Mucosa of stomach (tissue), 1 donor: ENCODE measurements around the gene UGT1A7.
"Not testable (repeated sequence)": the region's sequence is repeated elsewhere in the genome, so short reads cannot be mapped to it uniquely, and the experiment has no call there.

Experiments used
- H3K27me3 ChIP-seq: one replicate; pipeline ENCODE4 v1.7.0; 2013; ENCODE audit warnings: mild to moderate bottlenecking, low read length; ENCODE audit not compliant: control insufficient read depth, insufficient read depth
- H3K36me3 ChIP-seq: one replicate; pipeline ENCODE4 v1.7.0; 2013; ENCODE audit warnings: low read length; ENCODE audit not compliant: control insufficient read depth, insufficient read depth
- H3K4me1 ChIP-seq: one replicate; pipeline ENCODE4 v1.7.0; 2013; ENCODE audit warnings: mild to moderate bottlenecking, low read length; ENCODE audit not compliant: control insufficient read depth, insufficient read depth
- H3K4me3 ChIP-seq: one replicate; pipeline ENCODE4 v1.7.0; 2013; ENCODE audit warnings: low read length
- H3K9ac ChIP-seq: one replicate; pipeline ENCODE4 v1.7.0; 2013; ENCODE audit warnings: mild to moderate bottlenecking, low read length, moderate library complexity
- H3K9me3 ChIP-seq: one replicate; pipeline ENCODE4 v1.7.0; 2013; ENCODE audit warnings: mild to moderate bottlenecking, low read length, moderate library complexity; ENCODE audit not compliant: control insufficient read depth
- donor health status: Pancreatic carcinoma.

UGT1A7 gene

GRCh38 chr2:233740870-233741269 lies 59.2 kb downstream of the UGT1A7 start:
- H3K9ac ChIP-seq, result no peak overlapping the region
- H3K4me3 ChIP-seq, result no peak overlapping the region
- H3K9me3 ChIP-seq, result no peaks in the 10 kb centered on the region
- H3K4me1 ChIP-seq, result peaks cover 7% of the 10 kb centered on the region
- H3K36me3 ChIP-seq, result no peaks in the 10 kb centered on the region
- H3K27me3 ChIP-seq, result no peaks in the 10 kb centered on the region

DNA sequence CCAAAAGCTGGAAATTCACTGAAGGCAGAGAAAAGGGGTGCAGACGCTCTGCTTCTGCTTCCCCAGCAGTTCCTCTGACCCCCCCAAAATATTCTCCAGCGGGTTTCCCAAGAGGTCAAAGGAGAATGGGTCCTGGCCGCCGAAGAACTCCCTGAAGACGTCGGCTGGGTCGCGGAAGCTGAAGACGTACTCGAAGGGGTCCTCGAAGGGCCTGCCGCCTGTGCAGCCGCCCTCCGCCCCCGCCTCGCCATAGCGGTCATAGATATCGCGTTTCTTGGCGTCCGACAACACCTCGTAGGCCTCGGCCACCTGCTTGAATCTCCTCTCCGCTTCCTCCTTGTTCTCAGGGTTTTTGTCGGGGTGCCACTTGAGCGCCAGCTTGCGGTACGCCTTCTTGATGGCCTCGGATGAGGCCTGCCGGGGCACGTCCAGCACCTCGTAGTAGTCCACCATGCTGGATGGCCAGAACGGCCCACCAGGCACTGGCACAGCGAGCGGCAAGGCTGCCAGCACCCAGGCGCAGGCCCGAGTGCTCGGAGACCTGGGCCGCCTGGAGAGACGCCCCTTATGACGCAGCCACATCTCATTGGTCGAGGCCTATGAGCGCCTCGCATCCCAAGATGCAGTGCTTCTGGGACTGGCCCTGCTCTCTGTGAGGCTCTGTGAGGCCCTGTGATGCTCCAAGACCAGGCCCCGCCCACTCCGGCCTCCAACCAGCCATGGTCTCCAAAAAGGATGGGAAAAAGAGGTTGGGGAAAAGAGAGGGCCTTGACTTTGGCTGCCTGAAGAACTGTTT lies 62.0 kb downstream of the UGT1A7 start:
- no peaks in the 10 kb centered on the region for H3K27me3 ChIP-seq
- no peak overlapping the region for H3K9ac ChIP-seq
- no peaks in the 10 kb centered on the region for H3K36me3 ChIP-seq
- H3K4me1 ChIP-seq, result peaks cover 7% of the 10 kb centered on the region
- no peak overlapping the region for H3K4me3 ChIP-seq
- H3K9me3 ChIP-seq, result no peaks in the 10 kb centered on the region

DNA sequence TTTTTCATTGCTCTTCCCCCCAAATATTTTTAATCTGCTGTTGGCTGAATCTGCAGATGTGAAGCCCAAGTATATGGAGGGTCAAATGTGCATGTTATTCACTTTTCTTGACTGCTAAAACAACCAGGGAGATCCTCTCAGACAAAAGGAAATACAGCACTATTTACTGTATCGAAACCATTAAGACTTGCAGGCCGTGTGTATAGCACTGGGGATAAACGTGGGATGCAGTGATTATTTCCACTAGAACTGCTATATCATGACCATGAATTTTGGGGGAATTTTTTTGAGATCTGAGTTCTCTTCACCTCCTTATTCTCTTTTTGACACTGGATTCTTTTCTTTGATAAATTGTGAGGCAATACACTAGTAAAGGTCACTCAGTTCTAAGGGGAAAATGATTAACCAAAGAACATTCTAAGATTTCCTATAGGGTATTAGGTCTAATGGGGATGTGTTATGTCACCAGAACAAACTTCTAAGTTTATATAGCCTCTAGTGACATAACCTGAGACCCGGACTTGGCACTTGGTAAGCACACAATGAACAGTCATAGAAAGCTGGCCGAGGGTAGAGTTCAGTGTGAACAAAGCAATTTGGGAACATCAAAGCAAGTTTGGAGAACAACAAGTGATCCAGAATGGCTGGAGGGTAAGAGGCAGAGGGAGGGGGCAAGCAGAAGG lies 63.5 kb downstream of the UGT1A7 start:
- H3K4me1 ChIP-seq, result no peaks in the 10 kb centered on the region
- no peak overlapping the region for H3K9ac ChIP-seq
- no peak overlapping the region for H3K4me3 ChIP-seq
- no peaks in the 10 kb centered on the region for H3K9me3 ChIP-seq
- H3K36me3 ChIP-seq, result no peaks in the 10 kb centered on the region
- H3K27me3 ChIP-seq, result no peaks in the 10 kb centered on the region

DNA sequence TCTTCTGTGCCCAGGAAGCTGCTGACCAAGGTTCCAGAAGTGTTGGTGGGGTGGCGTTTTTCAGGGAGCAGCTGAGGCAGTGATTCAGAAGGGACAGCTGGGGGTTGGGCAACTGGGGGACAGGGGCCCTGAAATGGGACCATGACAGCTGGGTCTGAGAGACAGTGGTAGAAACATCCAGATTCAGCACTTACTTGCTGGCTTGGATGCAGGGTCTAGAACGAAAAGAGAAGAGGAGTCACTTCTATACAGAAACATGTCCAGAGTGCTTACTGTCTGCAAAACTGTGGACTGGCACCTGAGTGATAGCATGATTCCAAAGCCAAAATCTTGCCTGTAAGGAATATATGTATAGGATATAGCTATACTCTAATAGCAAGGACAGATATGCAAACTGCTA lies 64.1 kb downstream of the UGT1A7 start:
- not testable (repeated sequence) for H3K9me3 ChIP-seq, H3K36me3 ChIP-seq, H3K4me1 ChIP-seq, H3K4me3 ChIP-seq, H3K27me3 ChIP-seq, H3K9ac ChIP-seq

- no peaks in the 10 kb centered on the region for H3K27me3 ChIP-seq
- no peaks in the 10 kb centered on the region for H3K4me1 ChIP-seq
- no peaks in the 10 kb centered on the region for H3K36me3 ChIP-seq
- no peak overlapping the region for H3K4me3 ChIP-seq
- no peak overlapping the region for H3K9ac ChIP-seq
- peaks cover 6% of the 10 kb centered on the region for H3K9me3 ChIP-seq
These were observed 65.0 kb downstream of the UGT1A7 start for GRCh38 chr2:233746475-233747282.

- no peak overlapping the region for H3K9ac ChIP-seq
- no peak overlapping the region for H3K4me3 ChIP-seq
- no peaks in the 10 kb centered on the region for H3K4me1 ChIP-seq
- H3K27me3 ChIP-seq, result no peaks in the 10 kb centered on the region
- no peaks in the 10 kb centered on the region for H3K36me3 ChIP-seq
- H3K9me3 ChIP-seq, result peaks cover 6% of the 10 kb centered on the region
These were observed 65.5 kb downstream of the UGT1A7 start for GRCh38 chr2:233747283-233747544.

DNA sequence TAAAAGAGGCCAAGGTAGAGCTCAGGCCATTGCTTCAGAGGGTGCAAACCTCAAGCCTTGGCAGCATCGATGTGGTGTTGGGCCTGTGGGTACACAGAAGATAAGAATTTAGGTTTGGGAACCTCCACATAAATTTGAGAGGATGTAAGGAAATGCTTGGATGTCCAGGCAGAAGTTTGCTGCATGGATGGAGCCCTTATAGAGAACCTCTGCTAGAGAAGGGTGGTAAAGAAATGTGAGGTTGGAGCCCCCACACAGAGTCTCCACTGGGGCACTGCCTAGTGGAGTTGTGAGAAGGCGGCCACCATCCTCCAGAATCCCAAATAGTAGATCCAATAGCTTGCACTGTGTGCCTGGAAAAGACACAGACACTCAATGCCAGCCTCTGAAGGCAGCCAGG lies 69.0 kb downstream of the UGT1A7 start:
- H3K36me3 ChIP-seq, H3K27me3 ChIP-seq, H3K4me3 ChIP-seq, H3K4me1 ChIP-seq, H3K9me3 ChIP-seq, H3K9ac ChIP-seq: not testable (repeated sequence)

GRCh38 chr2:233751212-233752009 lies 69.7 kb downstream of the UGT1A7 start:
- H3K27me3 ChIP-seq, H3K9ac ChIP-seq, H3K4me1 ChIP-seq, H3K36me3 ChIP-seq, H3K9me3 ChIP-seq, H3K4me3 ChIP-seq: not testable (repeated sequence)

DNA sequence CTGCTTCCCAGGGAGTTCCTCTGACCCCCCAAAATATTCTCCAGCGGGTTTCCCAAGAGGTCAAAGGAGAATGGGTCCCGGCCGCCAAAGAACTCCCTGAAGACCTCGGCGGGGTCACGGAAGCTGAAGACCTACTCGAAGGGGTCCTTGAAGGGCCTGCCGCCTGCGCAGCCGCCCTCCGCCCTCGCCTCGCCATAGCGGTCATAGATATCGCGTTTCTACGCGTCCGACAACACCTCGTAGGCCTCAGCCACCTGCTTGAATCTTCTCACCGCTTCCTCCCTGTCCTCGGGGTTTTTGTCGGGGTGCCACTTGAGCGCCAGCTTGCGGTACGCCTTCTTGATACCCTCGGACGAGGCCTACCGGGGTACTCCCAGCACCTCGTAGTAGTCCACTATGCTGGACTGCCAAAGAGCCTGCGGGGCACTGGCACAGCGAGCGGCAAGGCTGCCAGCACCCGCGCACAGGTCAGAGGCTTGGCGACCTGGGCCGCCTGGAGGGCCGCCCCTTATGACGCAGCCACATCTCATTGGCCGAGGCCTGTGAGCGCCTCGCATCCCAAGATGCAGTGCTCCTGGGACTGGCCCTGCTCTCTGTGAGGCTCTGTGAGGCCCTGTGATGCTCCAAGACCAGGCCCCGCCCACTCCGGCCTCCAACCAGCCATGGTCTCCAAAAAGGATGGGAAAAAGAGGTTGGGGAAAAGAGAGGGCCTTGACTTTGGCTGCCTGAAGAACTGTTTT lies 73.3 kb downstream of the UGT1A7 start:
- Histone ChIP-seq H3K4me3 (no peak overlapping the region), H3K27me3 (no peaks in the 10 kb centered on the region), H3K9ac (no peak overlapping the region), H3K36me3 (no peaks in the 10 kb centered on the region), H3K4me1 (peaks cover 5% of the 10 kb centered on the region), H3K9me3 (peaks cover 6% of the 10 kb centered on the region)

DNA sequence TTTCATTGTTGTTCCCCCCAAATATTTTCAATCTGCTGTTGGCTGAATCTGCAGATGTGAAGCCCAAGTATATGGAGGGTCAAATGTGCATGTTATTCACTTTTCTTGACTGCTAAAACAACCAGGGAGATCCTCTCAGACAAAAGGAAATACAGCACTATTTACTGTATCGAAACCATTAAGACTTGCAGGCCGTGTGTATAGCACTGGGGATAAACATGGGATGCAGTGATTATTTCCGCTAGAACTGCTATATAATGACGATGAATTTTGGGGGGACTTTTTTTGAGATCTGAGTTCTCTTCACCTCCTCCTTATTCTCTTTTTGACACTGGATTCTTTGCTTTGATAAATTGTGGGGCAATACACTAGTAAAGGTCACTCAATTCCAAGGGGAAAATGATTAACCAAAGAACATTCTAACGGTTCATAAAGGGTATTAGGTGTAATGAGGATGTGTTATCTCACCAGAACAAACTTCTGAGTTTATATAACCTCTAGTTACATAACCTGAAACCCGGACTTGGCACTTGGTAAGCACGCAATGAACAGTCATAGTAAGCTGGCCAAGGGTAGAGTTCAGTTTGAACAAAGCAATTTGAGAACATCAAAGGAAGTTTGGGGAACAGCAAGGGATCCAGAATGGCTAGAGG lies 74.9 kb downstream of the UGT1A7 start:
- H3K36me3 ChIP-seq, result no peaks in the 10 kb centered on the region
- H3K4me1 ChIP-seq, result peaks cover 19% of the 10 kb centered on the region
- H3K9me3 ChIP-seq, result no peaks in the 10 kb centered on the region
- H3K27me3 ChIP-seq, result no peaks in the 10 kb centered on the region
- H3K4me3 ChIP-seq, result no peak overlapping the region
- no peak overlapping the region for H3K9ac ChIP-seq

GRCh38 chr2:233758141-233758540 lies 76.4 kb downstream of the UGT1A7 start:
- Histone ChIP-seq H3K4me1 (peaks cover 29% of the 10 kb centered on the region), H3K4me3 (no peak overlapping the region), H3K36me3 (no peaks in the 10 kb centered on the region), H3K9ac (no peak overlapping the region), H3K9me3 (no peaks in the 10 kb centered on the region), H3K27me3 (no peaks in the 10 kb centered on the region)
